Ovary (tissue), 3 donors: ENCODE measurements around the gene TSKS.

ENCODE experiments used
- CTCF ChIP-seq, 3 donors: fragments of 450-650 bp in 2 of 3; fragments of 200-600 bp in 1 of 3; IDR thresholded peaks; one replicate each; pipeline versions ENCODE4 v1.5.1 to v1.8.0; 2016 to 2022; ENCODE audit warnings: antibody characterized with exemption in 3 of 3, mild to moderate bottlenecking in 1 of 3
- POLR2A ChIP-seq: fragments of 450-650 bp; IDR thresholded peaks from one replicate; pipeline ENCODE4 v1.6.1; 2017; ENCODE audit warnings: antibody characterized with exemption, mild to moderate bottlenecking, moderate library complexity
- donor health status: DM: no; HTN: no; CAD: no.

- TF ChIP-seq POLR2A (no peak), CTCF (IDR thresholded peaks at IDR 0.05) (no peak)
Observed at GRCh38 chr19:49787746-49788145, 24.6 kb upstream of the TSKS start.
